Peyer's patch (tissue), 4 donors: Measurements from ENCODE around the gene BRF1. TPM values are rescaled to one million over a fixed set of nuclear protein-coding genes. Genes with fewer than 3 reads are reported as not detected.

Experiments used
- DNase-seq, 3 donors: peaks; one replicate each; pipeline ENCODE4 v3.0.0-alpha.2; 2017 to 2019
- H3K27ac ChIP-seq, 4 donors: fragments of 200-600 bp; sonication (generic); one replicate each; pipeline ENCODE4 v1.5.1; 2016 to 2019
- H3K27me3 ChIP-seq, 2 donors: fragments of 200-600 bp; sonication (generic); one replicate each; pipeline ENCODE4 v1.5.1; 2019
- H3K36me3 ChIP-seq, 3 donors: fragments of 200-600 bp; sonication (generic); one replicate each; pipeline ENCODE4 v1.5.1; 2016 to 2019
- H3K4me1 ChIP-seq, 4 donors: fragments of 200-600 bp; sonication (generic); one replicate each; pipeline ENCODE4 v1.5.1; 2016 to 2019
- H3K4me3 ChIP-seq, 4 donors: fragments of 200-600 bp; sonication (generic); 1 replicate in 3 of 4; 2 replicates in 1 of 4; pipeline ENCODE4 v1.5.1; 2016 to 2019; ENCODE audit warnings: mild to moderate bottlenecking in 1 of 4
- H3K9me3 ChIP-seq, 4 donors: fragments of 200-600 bp; sonication (generic); one replicate each; pipeline ENCODE4 v1.5.1; 2016 to 2019; ENCODE audit warnings: mild to moderate bottlenecking in 1 of 4
- CTCF ChIP-seq, 6 experiments: fragments of 450-650 bp in 4 of 6; fragments of 200-600 bp in 2 of 6; sonication (generic) in 1 of 6; IDR thresholded peaks; one replicate each; pipeline ENCODE4 v1.5.1; 2017 to 2019; ENCODE audit warnings: antibody characterized with exemption in 6 of 6, mild to moderate bottlenecking in 3 of 6, moderate library complexity in 1 of 6
- POLR2A ChIP-seq, 2 donors: fragments of 450-650 bp; IDR thresholded peaks; one replicate each; pipeline ENCODE4 v1.5.1; 2017; ENCODE audit warnings: antibody characterized with exemption in 2 of 2, mild to moderate bottlenecking in 2 of 2, moderate library complexity in 2 of 2
- total RNA-seq, 4 donors: library from RNA; depleted of rRNA; stranded (reverse); fragments of >200 nt; gene quantifications; one replicate each; pipeline ENCODE4 v1.1.0, GENCODE V29; 2016

Gene BRF1
- total RNA-seq, 4 donors from 2014 or later = 40.8 to 112 (median 90.3) TPM

- Histone ChIP-seq H3K9me3 (no peaks in the 10 kb centered on the region), H3K36me3 (peaks cover 0 to 29% (median 0%) of the 10 kb centered on the region in 3 donors), H3K27me3 (no peaks in the 10 kb centered on the region), H3K4me3 (no peak overlapping the region), H3K4me1 (no peaks in the 10 kb centered on the region), H3K27ac (no peak overlapping the region)
- DNase-seq = no peak
- TF ChIP-seq POLR2A (IDR thresholded peaks at IDR 0.05) = no peak
- TF ChIP-seq CTCF (IDR thresholded peaks at IDR 0.05) = no peak
These were observed 73.5 kb downstream of the BRF1 start for GRCh38 chr14:105227346-105227745.

GRCh38 chr14:105226198-105226597 is 74.6 kb downstream of the BRF1 start:
- H3K9me3 ChIP-seq = no peaks in the 10 kb centered on the region
- no peak for TF ChIP-seq CTCF (IDR thresholded peaks at IDR 0.05)
- no peak for TF ChIP-seq POLR2A (IDR thresholded peaks at IDR 0.05)
- H3K27me3 ChIP-seq = no peaks in the 10 kb centered on the region
- no peak for DNase-seq
- peaks cover 0 to 37% (median 0%) of the 10 kb centered on the region in 3 donors for H3K36me3 ChIP-seq
- H3K4me1 ChIP-seq = no peaks in the 10 kb centered on the region
- no peak overlapping the region for H3K4me3 ChIP-seq
- no peak overlapping the region for H3K27ac ChIP-seq

GRCh38 chr14:105224845-105225570 is 75.8 kb downstream of the BRF1 start:
- Histone ChIP-seq H3K9me3 (no peaks in the 10 kb centered on the region), H3K27ac (no peak overlapping the region), H3K27me3 (no peaks in the 10 kb centered on the region), H3K4me3 (no peak overlapping the region), H3K36me3 (peaks cover 0 to 49% (median 0%) of the 10 kb centered on the region in 3 donors), H3K4me1 (no peaks in the 10 kb centered on the region)
- TF ChIP-seq POLR2A (IDR thresholded peaks at IDR 0.05) (no peak), CTCF (IDR thresholded peaks at IDR 0.05) (no peak)
- no peak for DNase-seq

- Histone ChIP-seq H3K4me3 (no peak overlapping the region), H3K27ac (no peak overlapping the region), H3K9me3 (no peaks in the 10 kb centered on the region), H3K36me3 (peaks cover 0 to 60% (median 0%) of the 10 kb centered on the region in 3 donors), H3K4me1 (no peaks in the 10 kb centered on the region), H3K27me3 (no peaks in the 10 kb centered on the region)
- no peak for DNase-seq
- TF ChIP-seq POLR2A (IDR thresholded peaks at IDR 0.05) = no peak
These were observed 76.8 kb downstream of the BRF1 start for GRCh38 chr14:105223770-105224544.

- Histone ChIP-seq H3K27me3 (no peaks in the 10 kb centered on the region), H3K36me3 (peaks cover 0 to 67% (median 0%) of the 10 kb centered on the region in 3 donors), H3K4me3 (no peak overlapping the region), H3K9me3 (no peaks in the 10 kb centered on the region), H3K4me1 (no peaks in the 10 kb centered on the region), H3K27ac (no peak overlapping the region)
- no peak for DNase-seq
- TF ChIP-seq CTCF (IDR thresholded peaks at IDR 0.05) = no peak
- no peak for TF ChIP-seq POLR2A (IDR thresholded peaks at IDR 0.05)
These were observed 77.5 kb downstream of the BRF1 start for GRCh38 chr14:105223260-105223659.

- Histone ChIP-seq H3K27me3 (no peaks in the 10 kb centered on the region), H3K9me3 (no peaks in the 10 kb centered on the region), H3K4me3 (no peak overlapping the region), H3K36me3 (peaks cover 0 to 73% (median 0%) of the 10 kb centered on the region in 3 donors), H3K4me1 (no peaks in the 10 kb centered on the region), H3K27ac (no peak overlapping the region)
- DNase-seq = no peak
- TF ChIP-seq POLR2A (IDR thresholded peaks at IDR 0.05) (no peak), CTCF (IDR thresholded peaks at IDR 0.05) (no peak)
These were observed 79.1 kb downstream of the BRF1 start for GRCh38 chr14:105221598-105222178.
